ENCODE results near the gene CRELD2.

Gene CRELD2

DNA sequence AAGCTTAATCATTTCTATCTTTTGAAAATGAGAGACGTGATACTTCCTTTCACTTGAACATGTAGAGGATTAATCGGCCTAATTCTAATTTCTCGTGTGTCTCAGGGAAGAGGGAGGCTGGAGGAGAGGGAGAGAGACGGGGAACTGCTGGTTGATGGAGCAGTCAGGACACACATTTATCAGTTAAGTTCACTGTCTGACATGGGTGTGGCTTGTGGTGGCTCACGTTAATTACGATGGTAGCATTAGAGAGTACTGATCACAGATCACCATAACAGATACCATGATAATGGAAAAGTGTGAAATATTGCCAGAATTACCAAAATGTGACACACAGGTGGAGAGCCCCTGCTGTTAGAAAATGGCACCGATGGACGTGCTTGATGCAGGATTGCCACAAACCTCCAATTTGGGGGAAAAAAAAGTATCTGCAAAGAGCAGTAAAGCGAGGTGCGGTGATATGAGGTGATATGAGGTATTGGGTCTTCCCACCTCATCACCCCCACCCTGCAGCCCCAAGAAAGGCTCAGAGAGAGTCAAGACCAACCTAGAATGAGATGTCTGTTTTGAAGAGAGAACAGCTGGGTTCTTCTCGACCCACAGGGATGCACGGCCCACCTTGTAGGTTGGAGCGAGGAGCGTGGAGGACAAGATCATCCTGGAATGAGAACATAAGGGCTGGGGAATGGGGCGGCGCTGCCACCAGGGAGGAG is 45.0 kb upstream of the CRELD2 start:
- TF ChIP-seq CTCF (IDR thresholded peaks at IDR 0.05; ENCODE audit: control extremely low read depth, extremely low read depth, low read depth, missing control alignments): no peak
- DNase-seq (ENCODE audit: extremely low spot score): no peak
- CTCF ChIA-PET: interaction anchor here (1.1 kb wide), 1 partner anchor 12 kb away, joined by 3 read pairs; no protein-coding TSS in a partner anchor
- POLR2A ChIA-PET: no interaction called here

DNA sequence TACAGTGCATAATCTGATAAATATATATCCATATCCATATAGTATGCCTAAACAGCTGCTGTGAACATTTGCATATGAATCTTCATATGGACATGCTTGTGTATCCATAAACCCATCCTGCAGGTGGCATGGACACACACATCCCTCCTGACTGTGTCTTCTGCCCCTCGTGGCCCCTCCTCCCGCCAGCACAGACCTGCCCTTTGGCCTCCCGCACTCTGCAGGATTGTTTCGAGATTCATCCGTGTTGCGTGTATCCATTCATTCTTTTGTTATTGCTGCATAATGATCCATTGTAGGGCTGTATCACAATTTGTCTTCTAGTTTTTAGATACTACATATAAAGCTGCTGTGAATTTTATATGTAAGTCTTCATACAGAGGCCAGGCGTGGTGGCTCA is 40.8 kb upstream of the CRELD2 start:
- POLR2A ChIA-PET: no interaction called here
- no peak for TF ChIP-seq CTCF (IDR thresholded peaks at IDR 0.05; ENCODE audit: control extremely low read depth, extremely low read depth, low read depth, missing control alignments)
- DNase-seq (ENCODE audit: extremely low spot score): no peak
- CTCF ChIA-PET: no interaction called here

DNA sequence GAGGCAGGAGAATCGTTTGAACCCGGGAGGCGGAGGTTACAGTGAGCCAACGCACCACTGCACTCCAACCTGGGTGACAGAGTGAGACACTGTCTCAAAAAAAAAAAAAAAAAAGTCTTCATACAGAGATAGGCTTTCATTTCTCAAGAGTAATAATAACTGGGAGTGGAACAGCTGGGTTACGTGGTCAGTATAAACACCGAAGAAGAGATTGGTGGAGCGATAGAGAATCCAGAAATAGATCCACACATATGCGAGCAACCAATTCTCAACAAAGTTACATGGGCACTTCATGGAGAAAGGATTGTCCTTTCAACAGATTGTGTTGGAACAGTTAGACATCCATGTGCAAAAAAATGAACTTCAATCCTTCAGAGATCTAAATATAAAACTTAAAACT is 40.2 kb upstream of the CRELD2 start:
- ChIA-PET CTCF (no interaction called here), POLR2A (no interaction called here)
- DNase-seq (ENCODE audit: extremely low spot score): no peak
- no peak for TF ChIP-seq CTCF (IDR thresholded peaks at IDR 0.05; ENCODE audit: control extremely low read depth, extremely low read depth, low read depth, missing control alignments)

DNA sequence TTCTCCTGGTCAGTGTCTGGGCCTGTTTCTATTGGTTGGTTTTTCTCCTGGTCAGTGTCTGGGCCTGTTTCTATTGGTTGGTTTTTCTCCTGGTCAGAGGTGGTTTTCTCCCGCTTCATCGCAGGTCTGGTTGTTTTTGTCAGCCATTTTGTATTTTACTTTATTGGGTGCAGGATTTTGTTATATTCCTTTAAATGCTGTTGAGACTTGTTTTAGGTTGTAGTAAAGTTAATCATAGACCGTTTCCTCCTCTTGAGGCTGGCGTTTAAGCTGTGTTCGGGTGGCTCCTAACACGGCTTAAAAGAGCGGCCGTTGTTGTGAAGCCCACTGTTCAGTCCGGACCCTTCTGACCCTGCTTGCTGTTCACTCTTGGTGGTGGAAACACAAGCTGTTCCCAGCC is 38.6 kb upstream of the CRELD2 start:
- TF ChIP-seq CTCF (IDR thresholded peaks at IDR 0.05; ENCODE audit: control extremely low read depth, extremely low read depth, low read depth, missing control alignments): no peak
- no peak for DNase-seq (ENCODE audit: extremely low spot score)
- ChIA-PET POLR2A (no interaction called here), CTCF (interaction anchor here (2.0 to 3.2 kb wide), 2 partner anchors 12 to 21 kb away, joined by 6 to 18 read pairs; no protein-coding TSS in a partner anchor)

DNA sequence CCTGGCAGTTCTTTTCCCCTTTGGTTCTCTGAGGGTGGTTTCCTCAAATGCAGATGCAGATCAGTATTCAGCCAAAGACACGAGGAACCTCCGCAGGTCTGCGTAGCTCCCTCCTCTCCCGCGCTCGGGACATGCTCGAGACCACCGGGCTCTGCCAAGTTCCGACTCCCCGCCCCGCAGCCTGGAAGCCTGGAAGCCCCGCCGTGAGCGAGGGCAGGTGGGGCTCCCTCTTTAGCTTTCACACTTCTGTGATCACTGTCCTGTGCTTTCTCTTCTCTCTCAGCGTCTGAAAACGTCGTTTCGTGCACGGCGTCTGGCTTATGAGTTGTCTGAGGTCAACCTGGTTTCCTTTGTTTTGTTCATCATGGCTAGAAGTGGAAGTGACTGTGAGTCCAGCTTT is 38.2 kb upstream of the CRELD2 start:
- CTCF ChIA-PET: interaction anchor here (2.0 to 3.2 kb wide), 2 partner anchors 11 to 22 kb away, joined by 6 to 18 read pairs; no protein-coding TSS in a partner anchor
- TF ChIP-seq CTCF (IDR thresholded peaks at IDR 0.05; ENCODE audit: control extremely low read depth, extremely low read depth, low read depth, missing control alignments): no peak
- POLR2A ChIA-PET: no interaction called here

DNA sequence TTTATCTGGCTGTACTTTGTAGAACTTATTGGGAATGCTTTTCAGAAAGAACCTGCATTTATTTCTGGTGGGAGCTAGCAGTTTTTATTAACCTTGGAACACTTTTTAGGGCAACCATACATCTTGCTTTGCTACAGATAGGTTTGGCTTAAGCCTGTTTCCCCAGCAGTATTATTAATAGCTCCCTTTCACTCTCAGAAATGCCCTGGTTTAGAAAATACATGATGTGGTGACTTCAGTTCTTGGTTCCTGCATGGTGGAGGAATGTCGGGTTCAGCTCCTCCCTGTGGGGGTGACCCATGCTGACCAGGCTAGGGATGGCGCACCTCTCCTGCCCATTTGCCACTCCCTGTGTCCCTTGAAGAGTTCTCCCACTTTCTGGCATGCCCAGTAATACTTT is 36.6 kb upstream of the CRELD2 start:
- peak; percentile 40 for DNase-seq (ENCODE audit: extremely low spot score)
- ChIA-PET POLR2A (interaction anchor here (0.6 kb wide), 1 partner anchor 14 kb away, joined by 3 read pairs; no protein-coding TSS in a partner anchor), CTCF (interaction anchor here (1.4 to 3.2 kb wide), 2 partner anchors 10 to 11 kb away, joined by 3 to 18 read pairs; no protein-coding TSS in a partner anchor)
- no peak for TF ChIP-seq CTCF (IDR thresholded peaks at IDR 0.05; ENCODE audit: control extremely low read depth, extremely low read depth, low read depth, missing control alignments)

More for the DNA sequence above, 38.2 kb upstream of the CRELD2 start:
- DNase-seq (ENCODE audit: extremely low spot score): peak; percentile 69

Data from GM10248 (cell line).